Measurements from ENCODE around the gene EFR3B.
A peak's percentile ranks its signal among the peaks of the same experiment; 100 is the strongest.

Gene EFR3B

GRCh38 chr2:25039126-25039525, 2.8 kb upstream of the EFR3B start:
- H3K9me3 ChIP-seq (ENCODE audit: control insufficient read depth, insufficient read depth, low read depth, low read length): no peaks in the 10 kb centered on the region
- peaks cover 10% of the 10 kb centered on the region for H3K4me1 ChIP-seq (ENCODE audit: control insufficient read depth, insufficient read depth, low read length)
- POLR2A ChIA-PET: no interaction called here
- CTCF ChIA-PET: interaction anchor here (0.6 to 2.9 kb wide), 2 partner anchors 13 to 63 kb away, joined by 3 to 23 read pairs; no protein-coding TSS in a partner anchor
- no peak overlapping the region for H3K4me3 ChIP-seq (ENCODE audit: low read depth, low read length)
- H3K36me3 ChIP-seq (ENCODE audit: control insufficient read depth in 2 of 2, insufficient read depth in 1 of 2, low read length in 2 of 2): no peaks in the 10 kb centered on the region
- TF ChIP-seq ZNF132 (tag by site-specific recombination; IDR thresholded peaks at IDR 0.05; ENCODE audit: borderline replicate concordance): no peak
- no peak overlapping the region for H3K27ac ChIP-seq (ENCODE audit: extremely low read depth, low read depth, low read length)

- Histone ChIP-seq H3K4me3 (ENCODE audit: low read depth, low read length) (peak overlapping the region; percentile 57), H3K9me3 (ENCODE audit: control insufficient read depth, insufficient read depth, low read depth, low read length) (no peaks in the 10 kb centered on the region), H3K27ac (ENCODE audit: extremely low read depth, low read depth, low read length) (peak overlapping the region; percentile 62), H3K36me3 (ENCODE audit: control insufficient read depth in 2 of 2, insufficient read depth in 1 of 2, low read length in 2 of 2) (no peaks in the 10 kb centered on the region), H3K4me1 (ENCODE audit: control insufficient read depth, insufficient read depth, low read length) (peaks cover 10% of the 10 kb centered on the region)
- ChIA-PET CTCF (interaction anchor here (0.5 to 2.9 kb wide), 10 partner anchors 9 to 155 kb away, joined by 3 to 23 read pairs (median 5); no protein-coding TSS in a partner anchor), POLR2A (interaction anchor here (0.5 to 1.4 kb wide), 12 partner anchors 9 to 195 kb away, joined by 3 to 12 read pairs (median 6); no protein-coding TSS in a partner anchor)
- TF ChIP-seq ZNF48 (tag by site-specific recombination; IDR thresholded peaks at IDR 0.05) (no peak), ZBTB17 (tag by site-specific recombination; IDR thresholded peaks at IDR 0.05) (peak; percentile 98), ZNF404 (tag by site-specific recombination; IDR thresholded peaks at IDR 0.05) (no peak), ZNF292 (tag by site-specific recombination; IDR thresholded peaks at IDR 0.05; ENCODE audit: borderline replicate concordance, low read depth) (no peak), ZBTB11 (tag by site-specific recombination; conservative IDR thresholded peaks at IDR 0.05; ENCODE audit: low read depth) (peak; percentile 70), SP7 (tag by site-specific recombination; IDR thresholded peaks at IDR 0.05) (peak; percentile 45; the same call in 1 of the 2 replicates), ZNF777 (tag by site-specific recombination; IDR thresholded peaks at IDR 0.05; ENCODE audit: borderline replicate concordance) (no peak), ATF2 (tag by site-specific recombination; IDR thresholded peaks at IDR 0.05; ENCODE audit: low read depth) (no peak), TSHZ1 (tag by site-specific recombination; IDR thresholded peaks at IDR 0.05; ENCODE audit: borderline replicate concordance) (no peak), ZNF146 (tag by site-specific recombination; IDR thresholded peaks at IDR 0.05) (no peak), ZNF624 (tag by site-specific recombination; IDR thresholded peaks at IDR 0.05) (no peak), INSM2 (tag by site-specific recombination; IDR thresholded peaks at IDR 0.05) (no peak), ZSCAN18 (tag by site-specific recombination; IDR thresholded peaks at IDR 0.05) (no peak), SCRT1 (tag by site-specific recombination; IDR thresholded peaks at IDR 0.05; ENCODE audit: borderline replicate concordance) (0 out of 2 replicates have a peak, but pooled peaks have one; percentile 8), ZSCAN4 (tag by site-specific recombination; IDR thresholded peaks at IDR 0.05) (no peak), ZNF18 (tag by site-specific recombination; IDR thresholded peaks at IDR 0.05) (no peak), ZNF121 (tag by site-specific recombination; IDR thresholded peaks at IDR 0.05) (no peak)
Measured at GRCh38 chr2:25041307-25041927, 459 bp upstream of the EFR3B start.
